Measurements from ENCODE around the gene EMILIN2.

DNA sequence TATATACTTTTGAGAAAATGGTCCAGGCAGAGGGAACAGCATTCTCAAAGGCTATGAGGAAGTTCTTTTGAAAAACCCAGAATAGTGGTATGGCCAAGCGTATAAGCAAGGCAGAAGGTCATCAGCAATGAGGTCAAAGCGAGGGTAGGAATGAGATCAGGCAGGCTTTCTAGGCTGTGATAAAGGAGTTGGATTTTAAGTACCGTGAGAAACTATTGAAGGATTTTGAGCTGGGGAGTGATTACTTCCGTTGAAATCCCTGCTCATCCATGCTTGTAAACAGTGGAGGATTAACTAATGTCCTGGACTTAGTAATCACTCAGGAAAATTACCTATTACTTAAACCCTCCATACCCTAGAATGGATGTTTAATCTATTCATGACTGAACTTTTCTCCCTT lies 50.2 kb downstream of the EMILIN2 start:
- no peak for TF ChIP-seq FOXA1 (IDR thresholded peaks at IDR 0.05)
- no peak for TF ChIP-seq ARNT (IDR thresholded peaks at IDR 0.05)
- TF ChIP-seq SP1 (IDR thresholded peaks at IDR 0.05): no peak
